ENCODE data around the gene WBP1. TPM values are rescaled to one million over a fixed set of nuclear protein-coding genes. Genes with fewer than 3 reads are reported as not detected.
"Not testable (repeated sequence)": the region's sequence is repeated elsewhere in the genome, so short reads cannot be mapped to it uniquely, and the experiment has no call there.

WBP1 gene
- total RNA-seq, 5 donors from 2014 or later (not counting 1 experiment from before 2014, with no cell fraction given) = 80.2 to 104 (median 98.2) TPM

- H3K36me3 Mint-ChIP-seq; H3K27me3 Mint-ChIP-seq; DNase-seq; H3K9me3 Mint-ChIP-seq; H3K27me3 ChIP-seq (replicated peaks in 1 of 2; ENCODE audit: control insufficient read depth in 2 of 2, extremely low read depth in 1 of 2, insufficient read depth in 2 of 2, low read length in 1 of 2); H3K9me3 ChIP-seq; ATAC-seq (replicated peaks in 1 of 4): not testable (repeated sequence)
- peak overlapping the region; percentile 97 to 98 for H3K27ac Mint-ChIP-seq
- Histone ChIP-seq H3K27ac (ENCODE audit: low read length) (peak overlapping the region; percentile 96), H3K4me1 (ENCODE audit: control insufficient read depth in 1 of 2, extremely low read depth in 1 of 2, insufficient read depth in 2 of 2, low read length in 2 of 2) (peaks cover 9 to 30% of the 10 kb centered on the region in 2 experiments), H3K36me3 (ENCODE audit: control insufficient read depth in 2 of 2, extremely low read depth in 1 of 2, insufficient read depth in 1 of 2, low read length in 1 of 2) (peaks cover 0 to 12% of the 10 kb centered on the region in 2 donors), H3K4me3 (ENCODE audit: control insufficient read depth in 1 of 2, extremely low read depth in 1 of 2, low read length in 1 of 2) (peak overlapping the region; percentile 92 to 100)
- CTCF ChIA-PET = interaction anchor here (0.6 to 1.2 kb wide), 7 partner anchors 20 to 225 kb away, joined by 3 to 8 read pairs (median 4); no protein-coding TSS in a partner anchor
- peaks cover 34 to 45% (median 36%) of the 10 kb centered on the region in 3 donors for H3K4me1 Mint-ChIP-seq
- 87% methylated on average over 3 of the region's 19 CpGs for WGBS (ENCODE audit: insufficient coverage)
- POLR2A ChIA-PET = interaction anchor here (0.5 to 0.9 kb wide), 7 partner anchors 29 to 418 kb away, joined by 3 to 7 read pairs (median 4); partner anchors contain the start of gene WBP1 (in 1 of the 2)
- H3K4me3 Mint-ChIP-seq = peak overlapping the region; percentile 92 to 99 (median 99)
These were observed 37.7 kb upstream of the WBP1 start for GRCh38 chr2:74420443-74421103.

GRCh38 chr2:74421221-74421870, 36.9 kb upstream of the WBP1 start, which contains the start of the genes C2orf81 and WDR54:
Gene C2orf81, minus strand, starts transcription at chr2:74421619. Its CDS starts 59 bp downstream, at chr2:74421560.
Gene WDR54, plus strand, starts transcription at chr2:74421730. Its CDS starts 424 bp downstream, at chr2:74422154.
- H3K4me3 Mint-ChIP-seq = peak within 1 kb of the TSS; percentile 92 to 99 (median 99)
- peak within 1 kb of the TSS; percentile 97 to 98 for H3K27ac Mint-ChIP-seq
- no peaks in the 10 kb centered on the region for H3K9me3 Mint-ChIP-seq
- ChIA-PET POLR2A (interaction anchor here (0.5 to 1.0 kb wide), 6 partner anchors 31 to 418 kb away, joined by 3 to 7 read pairs (median 3); partner anchors contain the start of gene WBP1 (in 1 of the 2)), CTCF (interaction anchor here in 1 of 2 donors (0.7 to 1.2 kb wide), 6 partner anchors 24 to 225 kb away, joined by 3 to 8 read pairs (median 4); no protein-coding TSS in a partner anchor)
- WGBS (ENCODE audit: insufficient coverage) = 1% methylated on average over 52 of the region's 57 CpGs
- DNase-seq (peak; percentile 86 to 97 (median 92)), ATAC-seq (replicated peaks in 1 of 4) (peak; percentile 91 to 97 (median 97))
- peaks cover 0 to 17% of the 10 kb centered on the region in 2 donors for H3K36me3 ChIP-seq (ENCODE audit: control insufficient read depth in 2 of 2, extremely low read depth in 1 of 2, insufficient read depth in 1 of 2, low read length in 1 of 2)
- no peaks in the 10 kb centered on the region for H3K27me3 Mint-ChIP-seq
- H3K27ac ChIP-seq (ENCODE audit: low read length) = peak within 1 kb of the TSS; percentile 96
- peak within 1 kb of the TSS; percentile 92 to 100 for H3K4me3 ChIP-seq (ENCODE audit: control insufficient read depth in 1 of 2, extremely low read depth in 1 of 2, low read length in 1 of 2)
- peaks cover 28 to 40% (median 29%) of the 10 kb centered on the region in 3 donors for H3K4me1 Mint-ChIP-seq
- H3K4me1 ChIP-seq (ENCODE audit: control insufficient read depth in 1 of 2, extremely low read depth in 1 of 2, insufficient read depth in 2 of 2, low read length in 2 of 2) = peaks cover 9 to 24% of the 10 kb centered on the region in 2 experiments
- no peaks in the 10 kb centered on the region for H3K9me3 ChIP-seq
- peaks cover 11% of the 10 kb centered on the region for H3K36me3 Mint-ChIP-seq
- no peaks in the 10 kb centered on the region for H3K27me3 ChIP-seq (replicated peaks in 1 of 2; ENCODE audit: control insufficient read depth in 2 of 2, extremely low read depth in 1 of 2, insufficient read depth in 2 of 2, low read length in 1 of 2)

- H3K27me3 ChIP-seq (replicated peaks in 1 of 2; ENCODE audit: control insufficient read depth in 2 of 2, extremely low read depth in 1 of 2, insufficient read depth in 2 of 2, low read length in 1 of 2) = no peaks in the 10 kb centered on the region
- peaks cover 9 to 24% of the 10 kb centered on the region in 2 experiments for H3K4me1 ChIP-seq (ENCODE audit: control insufficient read depth in 1 of 2, extremely low read depth in 1 of 2, insufficient read depth in 2 of 2, low read length in 2 of 2)
- peaks cover 26 to 33% (median 29%) of the 10 kb centered on the region in 3 donors for H3K4me1 Mint-ChIP-seq
- no peaks in the 10 kb centered on the region for H3K9me3 Mint-ChIP-seq
- H3K27me3 Mint-ChIP-seq = no peaks in the 10 kb centered on the region
- H3K4me3 Mint-ChIP-seq = peak overlapping the region; percentile 92 to 99 (median 99)
- H3K36me3 Mint-ChIP-seq = peaks cover 11% of the 10 kb centered on the region
- H3K4me3 ChIP-seq (ENCODE audit: control insufficient read depth in 1 of 2, extremely low read depth in 1 of 2, low read length in 1 of 2) = no peak overlapping the region
- H3K36me3 ChIP-seq (ENCODE audit: control insufficient read depth in 2 of 2, extremely low read depth in 1 of 2, insufficient read depth in 1 of 2, low read length in 1 of 2) = peaks cover 0 to 20% of the 10 kb centered on the region in 2 donors
- ATAC-seq (replicated peaks in 1 of 4) (no peak), DNase-seq (no peak)
- peak overlapping the region; percentile 52 to 60 for H3K27ac Mint-ChIP-seq
- H3K27ac ChIP-seq (ENCODE audit: low read length) = no peak overlapping the region
- 94% methylated on average over 7 of the region's 9 CpGs for WGBS (ENCODE audit: insufficient coverage)
- ChIA-PET POLR2A (no interaction called here), CTCF (no interaction called here)
- no peaks in the 10 kb centered on the region for H3K9me3 ChIP-seq
These were observed 34.8 kb upstream of the WBP1 start for GRCh38 chr2:74423231-74424095.

- Histone ChIP-seq H3K4me3 (ENCODE audit: control insufficient read depth in 1 of 2, extremely low read depth in 1 of 2, low read length in 1 of 2) (no peak overlapping the region), H3K27me3 (replicated peaks in 1 of 2; ENCODE audit: control insufficient read depth in 2 of 2, extremely low read depth in 1 of 2, insufficient read depth in 2 of 2, low read length in 1 of 2) (no peaks in the 10 kb centered on the region), H3K27ac (ENCODE audit: low read length) (no peak overlapping the region), H3K9me3 (no peaks in the 10 kb centered on the region), H3K4me1 (ENCODE audit: control insufficient read depth in 1 of 2, extremely low read depth in 1 of 2, insufficient read depth in 2 of 2, low read length in 2 of 2) (peaks cover 9 to 24% of the 10 kb centered on the region in 2 experiments), H3K36me3 (ENCODE audit: control insufficient read depth in 2 of 2, extremely low read depth in 1 of 2, insufficient read depth in 1 of 2, low read length in 1 of 2) (peaks cover 0 to 20% of the 10 kb centered on the region in 2 donors)
- H3K27me3 Mint-ChIP-seq = no peaks in the 10 kb centered on the region
- no peak for ATAC-seq (replicated peaks in 1 of 4)
- H3K4me3 Mint-ChIP-seq = peak overlapping the region in 1 of 3 donors; percentile 13
- H3K4me1 Mint-ChIP-seq = peaks cover 26 to 33% (median 29%) of the 10 kb centered on the region in 3 donors
- no peak overlapping the region for H3K27ac Mint-ChIP-seq
- no peaks in the 10 kb centered on the region for H3K9me3 Mint-ChIP-seq
- ChIA-PET CTCF (no interaction called here), POLR2A (no interaction called here)
- DNase-seq = no peak
- 100% methylated on average over 3 of the region's 5 CpGs for WGBS (ENCODE audit: insufficient coverage)
- peaks cover 11% of the 10 kb centered on the region for H3K36me3 Mint-ChIP-seq
These were observed 33.9 kb upstream of the WBP1 start for GRCh38 chr2:74424139-74424992.

- DNase-seq (no peak), ATAC-seq (replicated peaks in 1 of 4) (no peak)
- Mint-ChIP-seq H3K36me3 (peaks cover 11% of the 10 kb centered on the region), H3K27me3 (no peaks in the 10 kb centered on the region), H3K27ac (no peak overlapping the region), H3K4me1 (peaks cover 22 to 29% (median 26%) of the 10 kb centered on the region in 3 donors), H3K4me3 (no peak overlapping the region), H3K9me3 (no peaks in the 10 kb centered on the region)
- Histone ChIP-seq H3K27me3 (replicated peaks in 1 of 2; ENCODE audit: control insufficient read depth in 2 of 2, extremely low read depth in 1 of 2, insufficient read depth in 2 of 2, low read length in 1 of 2) (no peaks in the 10 kb centered on the region), H3K4me3 (ENCODE audit: control insufficient read depth in 1 of 2, extremely low read depth in 1 of 2, low read length in 1 of 2) (no peak overlapping the region), H3K4me1 (ENCODE audit: control insufficient read depth in 1 of 2, extremely low read depth in 1 of 2, insufficient read depth in 2 of 2, low read length in 2 of 2) (peaks cover 9 to 24% of the 10 kb centered on the region in 2 experiments), H3K36me3 (ENCODE audit: control insufficient read depth in 2 of 2, extremely low read depth in 1 of 2, insufficient read depth in 1 of 2, low read length in 1 of 2) (peaks cover 0 to 20% of the 10 kb centered on the region in 2 donors), H3K27ac (ENCODE audit: low read length) (no peak overlapping the region), H3K9me3 (no peaks in the 10 kb centered on the region)
- ChIA-PET CTCF (no interaction called here), POLR2A (no interaction called here)
- WGBS (ENCODE audit: insufficient coverage) = 94% methylated on average over 4 of the region's 5 CpGs
These were observed 33.2 kb upstream of the WBP1 start for GRCh38 chr2:74424995-74425406.
